HG02870 (cell line): Measurements from ENCODE around the gene DHRS1.
A peak's percentile ranks its signal among the peaks of the same experiment; 100 is the strongest.

Experiments used
- ATAC-seq: cut with Tn5 transposase; IDR thresholded peaks from one replicate; pipeline ENCODE4 v1.9.1; 2021; ENCODE audit warnings: mild to moderate bottlenecking, moderate library complexity; ENCODE audit not compliant: unreplicated experiment

Gene DHRS1

DNA sequence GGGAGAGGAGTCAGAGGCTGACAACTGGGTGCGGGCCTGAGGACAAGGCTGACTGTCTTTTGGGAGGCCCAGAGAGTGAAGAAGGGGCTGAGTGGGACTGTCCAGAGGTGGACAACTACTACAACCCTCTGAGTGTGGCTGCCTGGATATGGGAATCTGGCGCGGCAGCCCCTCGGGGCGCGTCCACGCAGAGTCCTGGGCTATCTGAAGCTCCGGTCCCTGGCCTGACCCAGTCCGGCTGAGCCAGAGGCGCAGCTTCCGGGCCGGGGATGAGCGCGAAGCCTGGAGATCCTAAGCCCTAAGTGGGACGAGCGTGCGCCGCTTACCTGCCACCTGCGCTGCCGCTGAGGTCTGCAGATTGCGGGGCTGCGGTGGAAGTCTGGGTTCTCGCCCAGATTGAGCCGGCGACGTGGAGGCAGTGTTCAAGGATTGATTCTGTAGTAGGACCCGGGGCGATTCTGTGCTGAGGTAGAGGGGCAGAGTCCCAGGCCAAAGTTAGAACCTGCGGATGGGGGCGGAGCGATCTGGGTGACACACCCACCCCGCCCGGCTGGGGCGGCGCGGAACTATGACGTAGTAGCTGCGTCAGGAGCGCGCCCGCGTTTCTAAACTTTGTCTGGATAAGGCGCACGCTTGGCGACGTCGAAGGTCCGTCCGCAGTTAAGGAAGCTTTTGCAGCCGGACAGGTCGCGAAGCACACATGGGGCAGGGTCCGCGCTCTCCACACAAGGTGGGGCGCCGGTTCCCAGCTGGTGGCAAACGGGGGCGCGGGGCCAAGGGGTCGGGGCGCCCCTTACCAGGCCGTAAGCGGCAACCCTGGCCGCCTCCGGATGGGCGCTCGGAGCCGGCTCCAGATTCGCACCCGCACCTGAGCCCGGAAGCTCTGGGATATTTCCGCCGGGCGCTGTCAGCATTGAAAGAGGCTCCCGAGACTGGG lies at the start of gene DHRS1, which contains the start of gene NOP9:
Gene DHRS1, minus strand, starts transcription at position 526 of the 937 bp plus-strand sequence. CDS start 674 bp downstream, outside the sequence.
Gene NOP9, plus strand, starts transcription at position 596 of the 937 bp plus-strand sequence. Its CDS starts 105 bp downstream, at position 701.
- peak; percentile 54 for ATAC-seq

DNA sequence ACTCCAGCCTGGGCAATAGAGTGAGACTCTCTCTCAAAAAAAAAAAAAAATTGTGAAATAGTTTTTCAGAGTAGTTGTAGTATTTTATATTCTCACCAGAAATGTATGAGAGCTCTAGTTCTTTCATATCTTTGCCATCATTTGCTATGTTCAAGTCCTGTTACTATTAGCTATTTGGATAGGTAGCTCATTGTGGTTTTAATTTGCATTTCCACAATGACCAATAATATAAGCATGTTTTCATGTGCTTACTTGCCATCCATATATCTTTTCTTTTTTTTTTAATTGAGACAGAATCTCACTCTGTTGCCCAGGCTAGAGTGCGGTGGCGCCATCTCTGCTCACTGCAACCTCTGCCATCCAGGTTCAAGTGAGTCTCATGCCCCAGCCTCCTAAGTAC lies 48.6 kb upstream of the DHRS1 start:
- no peak for ATAC-seq

GRCh38 chr14:24347134-24347533 lies 47.6 kb upstream of the DHRS1 start:
- no peak for ATAC-seq

GRCh38 chr14:24343795-24344660 lies 44.4 kb upstream of the DHRS1 start:
- no peak for ATAC-seq

DNA sequence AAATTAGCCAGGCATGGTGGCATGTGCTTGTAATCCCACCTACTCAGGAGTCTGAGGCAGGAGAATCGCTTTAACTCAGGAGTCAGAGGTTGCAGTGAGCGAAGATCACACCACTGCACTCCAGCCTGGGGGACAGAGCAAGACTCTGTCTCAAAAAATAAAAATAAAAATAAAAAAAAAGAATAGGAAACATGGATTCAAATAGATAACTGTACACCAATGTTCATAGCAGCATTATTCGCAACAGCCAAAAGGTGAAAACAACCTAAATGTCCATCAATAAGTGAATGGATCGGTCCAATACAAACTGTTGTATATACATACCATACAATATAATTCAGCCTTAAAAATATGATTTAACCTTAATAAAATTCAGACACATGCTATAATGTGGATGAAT lies 43.3 kb upstream of the DHRS1 start:
- ATAC-seq, result no peak

DNA sequence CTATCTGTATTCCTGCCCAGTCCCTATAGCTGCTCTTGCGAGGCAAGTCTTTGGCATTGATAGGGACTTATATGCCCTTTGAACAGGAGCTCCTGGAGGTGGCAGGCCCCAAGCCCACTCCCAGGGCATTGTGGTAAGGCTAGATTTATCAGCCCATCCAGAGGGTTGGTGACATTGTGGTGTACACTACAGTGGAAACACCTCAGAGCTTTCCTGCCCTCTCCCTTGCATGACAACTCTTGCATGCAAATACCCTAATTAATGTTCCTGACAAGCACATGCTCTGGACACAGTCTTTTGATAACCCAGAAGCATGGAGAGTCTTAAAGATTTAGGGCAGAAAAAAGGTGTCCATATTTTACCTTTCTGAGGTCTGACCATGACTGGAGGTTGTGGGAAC lies 41.0 kb upstream of the DHRS1 start:
- ATAC-seq, result no peak

- peak; percentile 80 for ATAC-seq
Observed at GRCh38 chr14:24339284-24340151, 39.9 kb upstream of the DHRS1 start, which contains the start of gene RIPK3. Gene RIPK3, minus strand, starts transcription at chr14:24339991. Its CDS starts 165 bp downstream, at chr14:24339826.

GRCh38 chr14:24338843-24339242 lies 39.3 kb upstream of the DHRS1 start:
- ATAC-seq, result no peak

GRCh38 chr14:24337824-24338175 lies 38.2 kb upstream of the DHRS1 start:
- ATAC-seq, result no peak

GRCh38 chr14:24337144-24337823 lies 37.7 kb upstream of the DHRS1 start:
- ATAC-seq, result no peak

GRCh38 chr14:24335461-24336171 lies 36.0 kb upstream of the DHRS1 start:
- ATAC-seq, result no peak

GRCh38 chr14:24334431-24335291 lies 35.1 kb upstream of the DHRS1 start, which contains the start of gene ADCY4:
Gene ADCY4, minus strand, starts transcription at chr14:24335071. Its CDS starts 419 bp downstream, at chr14:24334652.
- ATAC-seq, result no peak

DNA sequence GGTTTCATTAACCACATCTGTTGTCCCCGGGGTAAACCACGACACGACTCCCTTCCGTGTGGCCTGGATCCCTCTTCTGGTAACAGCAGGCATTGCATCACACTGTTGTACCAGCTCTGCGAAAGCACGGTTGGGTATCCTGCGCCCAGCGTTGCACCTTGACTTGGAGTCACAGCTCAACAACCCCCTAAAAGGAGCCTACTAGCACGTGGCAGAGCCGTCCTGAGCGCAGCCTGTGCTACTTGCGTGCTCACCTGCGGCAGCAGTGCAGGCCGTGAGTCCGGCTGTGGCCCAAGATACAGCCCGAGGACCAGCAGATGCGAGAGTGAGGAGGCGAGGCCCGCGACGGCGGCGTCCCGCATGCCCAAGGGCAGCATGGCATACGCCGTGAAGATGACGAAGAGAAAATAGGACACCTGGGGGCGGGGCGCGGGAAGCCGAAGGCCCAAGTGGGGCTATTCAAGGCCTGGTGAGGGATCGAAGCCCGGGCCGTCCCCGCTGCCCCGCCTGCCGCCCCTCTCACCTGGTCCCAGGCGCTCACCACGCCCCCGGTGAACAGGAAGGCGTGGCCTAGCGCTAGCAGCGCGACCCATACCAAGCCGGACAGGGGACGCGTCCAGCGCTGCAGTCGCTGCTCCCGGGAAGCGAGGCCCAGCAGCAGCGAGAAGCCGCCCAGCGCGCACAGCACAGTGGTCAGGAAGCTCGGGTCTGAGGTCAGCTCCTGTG lies 32.9 kb upstream of the DHRS1 start:
- ATAC-seq, result peak; percentile 76

- no peak for ATAC-seq
Observed at GRCh38 chr14:24331731-24332267, 32.2 kb upstream of the DHRS1 start.

GRCh38 chr14:24330973-24331674 lies 31.5 kb upstream of the DHRS1 start:
- ATAC-seq, result no peak

DNA sequence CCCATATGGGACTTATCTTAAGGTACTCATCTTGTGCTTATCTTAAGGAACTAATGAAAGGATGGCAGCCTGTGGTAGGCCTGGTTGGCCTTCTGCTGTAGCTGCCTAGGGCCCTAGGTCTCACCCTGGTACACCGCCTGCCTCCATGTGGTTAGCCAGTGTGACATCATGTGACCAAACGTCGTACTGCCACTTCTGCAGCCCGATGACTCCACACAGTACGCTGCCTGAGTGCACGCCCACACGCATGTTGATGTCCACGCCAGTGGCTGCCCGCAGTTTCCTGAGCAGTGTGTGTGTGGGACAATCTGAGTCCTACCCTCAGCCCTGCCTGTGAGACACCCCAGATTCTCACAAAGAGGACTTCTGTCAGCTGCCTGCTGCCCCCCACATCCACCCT lies 30.2 kb upstream of the DHRS1 start:
- ATAC-seq, result no peak
